Measurements from ENCODE around the gene TMEM175.

The TMEM175 gene

DNA sequence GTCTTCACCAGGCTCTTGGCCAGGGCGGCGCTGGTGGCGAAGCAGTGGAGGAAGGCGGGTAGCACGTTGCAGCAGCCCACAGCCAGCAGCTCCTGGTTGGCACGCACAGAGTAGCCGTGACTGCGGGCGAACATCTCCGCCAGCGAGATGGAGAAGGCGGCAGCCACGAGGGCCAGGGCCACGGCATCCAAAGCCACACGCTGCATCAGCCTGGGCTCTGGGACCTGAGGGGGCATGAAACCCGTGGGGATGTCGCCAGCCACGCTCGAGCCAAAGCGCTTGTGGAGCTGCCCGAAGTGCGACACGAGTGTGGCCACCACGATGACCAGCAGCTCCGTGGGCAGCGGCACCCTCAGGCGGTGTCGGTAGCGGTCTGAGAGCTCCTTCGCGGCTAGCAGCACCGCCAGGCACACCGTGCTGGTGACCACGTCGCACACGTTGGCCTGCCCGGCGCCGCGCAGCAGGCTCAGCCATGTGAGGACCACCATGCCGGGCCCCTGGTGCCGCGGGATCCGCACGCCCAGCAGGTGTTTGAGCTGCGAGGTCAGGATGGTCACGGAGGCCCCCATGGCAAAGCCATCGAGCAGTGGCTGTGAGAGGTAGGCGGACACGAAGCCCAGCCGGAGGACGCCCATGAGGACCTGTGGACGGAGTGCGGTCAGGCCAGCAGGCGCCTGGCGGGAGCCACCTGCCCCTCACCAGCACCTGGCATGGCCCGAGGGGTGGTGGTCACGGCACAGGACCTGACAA, 57.6 kb downstream of the TMEM175 start:
- DNase-seq (ENCODE audit: low read depth in 1 of 2, low spot score in 1 of 2) = no peak
- TF ChIP-seq SPI1 (IDR thresholded peaks at IDR 0.05; ENCODE audit: borderline replicate concordance, low read depth) = no peak
- Histone ChIP-seq H3K27me3 (ENCODE audit: insufficient read depth, poor library complexity, severe bottlenecking) (no peaks in the 10 kb centered on the region), H3K27ac (replicated peaks) (no peak overlapping the region), H3K4me3 (replicated peaks; ENCODE audit: insufficient read depth, low read length) (no peak overlapping the region)

DNA sequence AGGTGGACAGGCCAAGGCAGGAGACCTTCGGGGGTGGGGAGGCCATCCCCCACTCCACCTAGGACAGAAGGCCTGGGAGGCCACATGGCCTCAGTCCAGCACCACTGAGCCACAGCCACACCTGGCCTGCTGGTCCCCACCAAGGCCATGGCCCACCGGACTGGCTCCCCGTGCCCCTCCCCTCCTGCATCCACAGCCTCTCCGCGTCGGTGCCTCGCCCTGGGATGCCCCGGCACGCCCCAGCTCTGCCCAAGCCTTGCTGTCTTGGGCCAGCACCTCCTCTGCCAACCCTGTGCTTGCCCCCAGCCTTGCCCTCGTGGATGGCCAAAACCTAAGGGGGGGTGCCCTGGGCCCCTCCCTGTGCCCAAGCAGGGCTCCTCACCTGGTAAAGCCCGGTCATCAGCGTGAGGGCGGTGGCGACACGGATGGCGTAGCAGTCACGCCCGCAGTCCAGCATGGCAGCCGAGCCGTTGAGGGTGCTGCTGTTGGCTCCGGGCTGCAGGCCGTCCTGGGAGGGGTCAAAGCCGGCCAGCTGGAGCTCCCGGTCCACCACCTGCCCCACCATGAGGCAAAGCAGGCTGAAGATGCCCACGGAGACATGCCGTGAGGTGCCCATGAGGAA, 58.6 kb downstream of the TMEM175 start:
- Histone ChIP-seq H3K27ac (replicated peaks) (no peak overlapping the region), H3K27me3 (ENCODE audit: insufficient read depth, poor library complexity, severe bottlenecking) (no peaks in the 10 kb centered on the region), H3K4me3 (replicated peaks; ENCODE audit: insufficient read depth, low read length) (no peak overlapping the region)
- no peak for TF ChIP-seq GABPA (IDR thresholded peaks at IDR 0.05; ENCODE audit: low read depth)
- no peak for TF ChIP-seq POLR2AphosphoS5 (IDR thresholded peaks at IDR 0.05; ENCODE audit: low read depth)
- TF ChIP-seq, protein P1, sequence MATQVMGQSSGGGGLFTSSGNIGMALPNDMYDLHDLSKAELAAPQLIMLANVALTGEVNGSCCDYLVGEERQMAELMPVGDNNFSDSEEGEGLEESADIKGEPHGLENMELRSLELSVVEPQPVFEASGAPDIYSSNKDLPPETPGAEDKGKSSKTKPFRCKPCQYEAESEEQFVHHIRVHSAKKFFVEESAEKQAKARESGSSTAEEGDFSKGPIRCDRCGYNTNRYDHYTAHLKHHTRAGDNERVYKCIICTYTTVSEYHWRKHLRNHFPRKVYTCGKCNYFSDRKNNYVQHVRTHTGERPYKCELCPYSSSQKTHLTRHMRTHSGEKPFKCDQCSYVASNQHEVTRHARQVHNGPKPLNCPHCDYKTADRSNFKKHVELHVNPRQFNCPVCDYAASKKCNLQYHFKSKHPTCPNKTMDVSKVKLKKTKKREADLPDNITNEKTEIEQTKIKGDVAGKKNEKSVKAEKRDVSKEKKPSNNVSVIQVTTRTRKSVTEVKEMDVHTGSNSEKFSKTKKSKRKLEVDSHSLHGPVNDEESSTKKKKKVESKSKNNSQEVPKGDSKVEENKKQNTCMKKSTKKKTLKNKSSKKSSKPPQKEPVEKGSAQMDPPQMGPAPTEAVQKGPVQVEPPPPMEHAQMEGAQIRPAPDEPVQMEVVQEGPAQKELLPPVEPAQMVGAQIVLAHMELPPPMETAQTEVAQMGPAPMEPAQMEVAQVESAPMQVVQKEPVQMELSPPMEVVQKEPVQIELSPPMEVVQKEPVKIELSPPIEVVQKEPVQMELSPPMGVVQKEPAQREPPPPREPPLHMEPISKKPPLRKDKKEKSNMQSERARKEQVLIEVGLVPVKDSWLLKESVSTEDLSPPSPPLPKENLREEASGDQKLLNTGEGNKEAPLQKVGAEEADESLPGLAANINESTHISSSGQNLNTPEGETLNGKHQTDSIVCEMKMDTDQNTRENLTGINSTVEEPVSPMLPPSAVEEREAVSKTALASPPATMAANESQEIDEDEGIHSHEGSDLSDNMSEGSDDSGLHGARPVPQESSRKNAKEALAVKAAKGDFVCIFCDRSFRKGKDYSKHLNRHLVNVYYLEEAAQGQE (IDR thresholded peaks at IDR 0.05; ENCODE audit: insufficient replicate concordance, low read depth) = no peak
- TF ChIP-seq SPI1 (IDR thresholded peaks at IDR 0.05; ENCODE audit: borderline replicate concordance, low read depth) = no peak
- TF ChIP-seq, protein P2, sequence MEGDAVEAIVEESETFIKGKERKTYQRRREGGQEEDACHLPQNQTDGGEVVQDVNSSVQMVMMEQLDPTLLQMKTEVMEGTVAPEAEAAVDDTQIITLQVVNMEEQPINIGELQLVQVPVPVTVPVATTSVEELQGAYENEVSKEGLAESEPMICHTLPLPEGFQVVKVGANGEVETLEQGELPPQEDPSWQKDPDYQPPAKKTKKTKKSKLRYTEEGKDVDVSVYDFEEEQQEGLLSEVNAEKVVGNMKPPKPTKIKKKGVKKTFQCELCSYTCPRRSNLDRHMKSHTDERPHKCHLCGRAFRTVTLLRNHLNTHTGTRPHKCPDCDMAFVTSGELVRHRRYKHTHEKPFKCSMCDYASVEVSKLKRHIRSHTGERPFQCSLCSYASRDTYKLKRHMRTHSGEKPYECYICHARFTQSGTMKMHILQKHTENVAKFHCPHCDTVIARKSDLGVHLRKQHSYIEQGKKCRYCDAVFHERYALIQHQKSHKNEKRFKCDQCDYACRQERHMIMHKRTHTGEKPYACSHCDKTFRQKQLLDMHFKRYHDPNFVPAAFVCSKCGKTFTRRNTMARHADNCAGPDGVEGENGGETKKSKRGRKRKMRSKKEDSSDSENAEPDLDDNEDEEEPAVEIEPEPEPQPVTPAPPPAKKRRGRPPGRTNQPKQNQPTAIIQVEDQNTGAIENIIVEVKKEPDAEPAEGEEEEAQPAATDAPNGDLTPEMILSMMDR (IDR thresholded peaks at IDR 0.05; ENCODE audit: insufficient read depth, low read length) = no peak
- no peak for DNase-seq (ENCODE audit: low read depth in 1 of 2, low spot score in 1 of 2)

DNA sequence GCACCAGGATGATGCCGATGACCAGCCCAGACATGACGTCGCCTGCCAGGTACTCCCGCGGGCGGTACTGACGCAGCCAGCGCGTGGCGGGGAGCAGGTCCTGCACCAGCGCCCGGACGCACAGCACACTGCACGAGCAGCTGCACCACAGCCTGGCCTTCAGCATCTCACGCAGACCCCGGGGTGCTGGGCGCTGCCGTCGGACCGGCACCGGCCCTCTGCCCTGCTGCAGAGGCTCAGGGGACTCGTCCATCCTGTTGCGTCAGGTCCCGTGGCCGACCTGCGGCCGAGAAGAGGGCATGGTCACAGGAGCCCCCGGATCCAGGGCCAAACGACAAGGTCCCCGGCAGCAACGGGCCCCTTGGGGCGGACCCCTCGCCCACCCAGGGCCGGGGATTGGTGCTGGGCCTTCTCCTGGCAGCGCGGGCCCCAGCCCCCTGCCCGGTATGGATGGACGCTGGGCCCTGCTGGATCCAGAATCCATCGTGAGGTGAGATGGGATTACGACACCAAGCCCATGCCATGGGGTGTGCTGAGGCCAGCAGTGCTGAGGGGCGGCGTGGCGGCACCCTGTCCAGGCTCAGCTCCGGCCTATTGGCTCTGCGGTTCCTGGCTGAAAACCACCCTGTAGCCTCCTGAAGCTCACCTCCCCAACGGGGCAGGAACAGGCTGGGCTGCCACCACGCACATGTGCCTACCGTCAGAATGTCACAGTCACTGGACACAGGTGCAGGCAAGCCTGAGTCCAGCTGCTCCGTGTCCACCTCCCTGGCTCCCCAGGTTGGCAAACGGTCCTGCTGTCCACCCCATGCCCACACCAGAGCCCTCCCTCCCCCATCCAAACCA, 59.4 kb downstream of the TMEM175 start:
- peaks cover 5% of the 10 kb centered on the region for H3K27me3 ChIP-seq (ENCODE audit: insufficient read depth, poor library complexity, severe bottlenecking)
- TF ChIP-seq, protein P2 (IDR thresholded peaks at IDR 0.05; ENCODE audit: insufficient read depth, low read length) = no peak
- TF ChIP-seq POLR2AphosphoS5 (IDR thresholded peaks at IDR 0.05; ENCODE audit: low read depth) (no peak), SPI1 (IDR thresholded peaks at IDR 0.05; ENCODE audit: borderline replicate concordance, low read depth) (no peak), GABPA (IDR thresholded peaks at IDR 0.05; ENCODE audit: low read depth) (no peak)
- TF ChIP-seq, protein P1 (IDR thresholded peaks at IDR 0.05; ENCODE audit: insufficient replicate concordance, low read depth) = no peak
- DNase-seq (ENCODE audit: low read depth in 1 of 2, low spot score in 1 of 2) = no peak
- H3K27ac ChIP-seq (replicated peaks) = no peak overlapping the region
- H3K4me3 ChIP-seq (replicated peaks; ENCODE audit: insufficient read depth, low read length) = no peak overlapping the region

Data from HL-60 (cell line).